Neural progenitor cell (in vitro differentiated cells): ENCODE results near the gene FAM163A. TPM values are rescaled to one million over a fixed set of nuclear protein-coding genes. Genes with fewer than 3 reads are reported as not detected.

Experiments used
- DNase-seq: peaks from one replicate; pipeline ENCODE4 v3.0.0-alpha.2; 2016; ENCODE audit warnings: low spot score
- H2AFZ ChIP-seq: fragments of 200-600 bp; sonication (generic); replicated peaks from 2 replicates; pipeline ENCODE4 v1.6.1; 2016; ENCODE audit warnings: antibody characterized with exemption
- H3F3A ChIP-seq: fragments of 200-600 bp; sonication (generic); 2 replicates; pipeline ENCODE4 v1.6.1; 2016; ENCODE audit warnings: antibody characterized with exemption, low read depth
- H3K27ac ChIP-seq: fragments of 200-600 bp; sonication (generic); 2 replicates; pipeline ENCODE4 v1.5.1; 2016; ENCODE audit warnings: mild to moderate bottlenecking
- H3K27me3 ChIP-seq: fragments of 200-600 bp; sonication (generic); 2 replicates; pipeline ENCODE4 v1.6.1; 2016; ENCODE audit warnings: mild to moderate bottlenecking, moderate library complexity
- H3K36me3 ChIP-seq: fragments of 200-600 bp; sonication (generic); 2 replicates; pipeline ENCODE4 v1.5.1; 2016
- H3K4me1 ChIP-seq: fragments of 200-600 bp; sonication (generic); 2 replicates; pipeline ENCODE4 v1.6.1; 2016; ENCODE audit warnings: mixed run types
- H3K4me2 ChIP-seq: fragments of 200-600 bp; sonication (generic); 2 replicates; pipeline ENCODE4 v1.6.1; 2016
- H3K4me3 ChIP-seq: fragments of 200-600 bp; sonication (generic); 2 replicates; pipeline ENCODE4 v1.5.1; 2016
- H3K79me2 ChIP-seq: fragments of 200-600 bp; sonication (generic); 2 replicates; pipeline ENCODE4 v1.6.1; 2016; ENCODE audit warnings: low read depth
- H3K9ac ChIP-seq: fragments of 200-600 bp; sonication (generic); 2 replicates; pipeline ENCODE4 v1.6.1; 2016
- H3K9me3 ChIP-seq: fragments of 200-600 bp; sonication (generic); 2 replicates; pipeline ENCODE4 v1.5.1; 2016; ENCODE audit warnings: low read depth
- H4K20me1 ChIP-seq: fragments of 200-600 bp; sonication (generic); 2 replicates; pipeline ENCODE4 v1.6.1; 2016; ENCODE audit warnings: low read depth
- H3K27ac Mint-ChIP-seq: 3 replicates; pipeline ENCODE4 v1.8.0; 2021; ENCODE audit warnings: mixed read lengths
- H3K27me3 Mint-ChIP-seq: 2 replicates; pipeline ENCODE4 v1.8.0; 2022; ENCODE audit warnings: low read depth, mild to moderate bottlenecking, inconsistent platforms, moderate library complexity, mixed read lengths; ENCODE audit not compliant: insufficient read depth
- H3K36me3 Mint-ChIP-seq: 3 replicates; pipeline ENCODE4 v1.8.0; 2021; ENCODE audit warnings: mixed read lengths
- H3K4me1 Mint-ChIP-seq: 3 replicates; pipeline ENCODE4 v1.8.0; 2021; ENCODE audit warnings: mixed read lengths
- H3K4me3 Mint-ChIP-seq: 3 replicates; pipeline ENCODE4 v1.8.0; 2021; ENCODE audit warnings: mild to moderate bottlenecking, moderate library complexity, mixed read lengths
- H3K9me3 Mint-ChIP-seq: 3 replicates; pipeline ENCODE4 v1.8.0; 2020; ENCODE audit warnings: mixed read lengths
- EZH2 ChIP-seq: fragments of 200-600 bp; sonication (generic); IDR thresholded peaks from 2 replicates; pipeline ENCODE4 v1.6.1; 2017; ENCODE audit warnings: antibody characterized with exemption, mild to moderate bottlenecking, moderate library complexity
- EZH2phosphoT487 ChIP-seq: fragments of 200-600 bp; sonication (generic); IDR thresholded peaks from 2 replicates; pipeline ENCODE4 v1.6.1; 2017; ENCODE audit warnings: antibody characterized with exemption
- total RNA-seq: library from RNA; depleted of rRNA; stranded (reverse); fragments of >200 nt; gene quantifications from 2 replicates; pipeline ENCODE4 v1.2.3, GENCODE V29; 2015; ENCODE audit warnings: low replicate concordance
- TF ChIP-seq, protein P1 (sequence below): fragments of 200-600 bp; sonication (generic); IDR thresholded peaks from 2 replicates; pipeline ENCODE4 v1.5.1; 2017; ENCODE audit warnings: antibody characterized with exemption, mild to moderate bottlenecking

Gene FAM163A
- total RNA-seq, 1 donor from 2014 or later = 0.11 TPM

DNA sequence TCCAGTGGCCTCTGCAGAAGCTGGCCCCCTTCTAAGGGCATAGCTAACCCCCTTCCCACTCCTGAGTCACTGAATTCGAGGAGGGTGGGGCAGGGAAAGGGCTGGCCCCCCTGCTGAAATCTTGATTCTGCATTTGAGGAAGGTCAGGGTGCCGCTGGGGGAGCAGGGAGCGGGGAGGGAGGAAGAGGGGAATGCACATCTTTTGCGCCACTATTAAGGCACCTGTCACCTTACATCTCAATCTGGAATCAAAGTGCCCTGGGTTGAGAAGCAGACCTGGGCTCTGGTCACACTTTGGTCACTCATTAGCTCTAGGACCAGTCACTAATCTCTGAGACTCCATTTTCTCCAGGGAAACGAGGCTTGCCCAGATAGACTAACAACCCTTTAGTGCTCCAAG, 72.5 kb downstream of the FAM163A start:
- H3K9me3 Mint-ChIP-seq = no peaks in the 10 kb centered on the region
- TF ChIP-seq EZH2 = no peak
- TF ChIP-seq, protein P1, sequence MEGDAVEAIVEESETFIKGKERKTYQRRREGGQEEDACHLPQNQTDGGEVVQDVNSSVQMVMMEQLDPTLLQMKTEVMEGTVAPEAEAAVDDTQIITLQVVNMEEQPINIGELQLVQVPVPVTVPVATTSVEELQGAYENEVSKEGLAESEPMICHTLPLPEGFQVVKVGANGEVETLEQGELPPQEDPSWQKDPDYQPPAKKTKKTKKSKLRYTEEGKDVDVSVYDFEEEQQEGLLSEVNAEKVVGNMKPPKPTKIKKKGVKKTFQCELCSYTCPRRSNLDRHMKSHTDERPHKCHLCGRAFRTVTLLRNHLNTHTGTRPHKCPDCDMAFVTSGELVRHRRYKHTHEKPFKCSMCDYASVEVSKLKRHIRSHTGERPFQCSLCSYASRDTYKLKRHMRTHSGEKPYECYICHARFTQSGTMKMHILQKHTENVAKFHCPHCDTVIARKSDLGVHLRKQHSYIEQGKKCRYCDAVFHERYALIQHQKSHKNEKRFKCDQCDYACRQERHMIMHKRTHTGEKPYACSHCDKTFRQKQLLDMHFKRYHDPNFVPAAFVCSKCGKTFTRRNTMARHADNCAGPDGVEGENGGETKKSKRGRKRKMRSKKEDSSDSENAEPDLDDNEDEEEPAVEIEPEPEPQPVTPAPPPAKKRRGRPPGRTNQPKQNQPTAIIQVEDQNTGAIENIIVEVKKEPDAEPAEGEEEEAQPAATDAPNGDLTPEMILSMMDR = no peak
- no peak for TF ChIP-seq EZH2phosphoT487
- peak overlapping the region; percentile 99 for H2AFZ ChIP-seq

DNA sequence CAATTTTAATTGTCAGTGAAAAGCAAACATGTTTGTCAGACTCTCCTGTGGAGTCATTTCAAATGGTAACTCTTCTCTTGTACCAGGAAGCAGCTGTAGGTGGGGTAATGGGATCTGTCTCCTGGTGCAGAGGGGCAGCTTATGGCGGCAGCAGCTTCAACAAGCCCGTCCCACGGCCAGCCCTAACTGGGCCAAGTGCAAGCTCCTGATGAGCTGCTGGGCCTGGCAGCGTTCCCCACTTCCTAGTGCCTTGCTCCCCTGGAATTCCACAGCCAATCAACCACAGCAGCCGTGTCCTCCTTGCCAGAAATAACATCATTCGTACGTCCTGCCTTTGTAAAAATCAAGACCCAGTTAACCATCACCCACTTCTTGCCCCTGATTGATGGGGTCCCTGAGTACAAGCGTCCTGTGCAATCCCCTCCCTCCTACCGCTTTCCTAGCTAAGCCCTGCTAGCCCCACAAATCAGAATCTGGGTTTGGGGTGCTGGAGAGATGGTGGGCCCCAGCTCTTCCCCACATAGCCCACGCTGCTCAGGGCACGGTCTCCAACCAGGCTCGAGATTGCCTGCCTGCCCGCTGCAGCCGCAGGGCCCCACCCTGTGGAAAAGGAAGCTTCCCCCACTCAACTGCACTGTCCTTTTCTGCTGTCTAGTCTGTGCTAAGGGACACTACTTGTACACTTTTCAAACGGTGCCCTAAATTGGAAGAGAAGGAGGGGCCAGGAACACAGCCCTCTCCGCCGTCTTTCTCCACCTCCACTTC, 73.3 kb downstream of the FAM163A start:
- Histone ChIP-seq H3K36me3 (no peaks in the 10 kb centered on the region), H3K4me1 (peaks cover 12% of the 10 kb centered on the region), H3K27ac (no peak overlapping the region), H3K9ac (no peak overlapping the region), H3K79me2 (no peaks in the 10 kb centered on the region), H4K20me1 (no peaks in the 10 kb centered on the region), H3K9me3 (no peaks in the 10 kb centered on the region), H3K27me3 (peaks cover 38% of the 10 kb centered on the region), H3K4me2 (no peak overlapping the region), H3F3A (no peaks in the 10 kb centered on the region), H2AFZ (no peak overlapping the region), H3K4me3 (no peak overlapping the region)
- Mint-ChIP-seq H3K27ac (no peak overlapping the region), H3K9me3 (no peaks in the 10 kb centered on the region), H3K4me1 (peaks cover 44% of the 10 kb centered on the region), H3K36me3 (no peaks in the 10 kb centered on the region), H3K27me3 (peaks cover 3% of the 10 kb centered on the region), H3K4me3 (peak overlapping the region; percentile 90)
- DNase-seq = no peak
- TF ChIP-seq EZH2 (no peak), EZH2phosphoT487 (no peak)
- TF ChIP-seq, protein P1 = no peak

More for the DNA sequence above, 72.5 kb downstream of the FAM163A start:
- Mint-ChIP-seq H3K27me3 (peaks cover 6% of the 10 kb centered on the region), H3K27ac (peak overlapping the region; percentile 33), H3K4me1 (peaks cover 44% of the 10 kb centered on the region), H3K36me3 (no peaks in the 10 kb centered on the region), H3K4me3 (peak overlapping the region; percentile 90)
- Histone ChIP-seq H3K4me1 (peaks cover 12% of the 10 kb centered on the region), H3K27ac (no peak overlapping the region), H3K27me3 (peaks cover 38% of the 10 kb centered on the region), H3K36me3 (no peaks in the 10 kb centered on the region), H3K4me2 (peak overlapping the region; percentile 96), H3K4me3 (peak overlapping the region; percentile 58), H3K9ac (no peak overlapping the region), H4K20me1 (no peaks in the 10 kb centered on the region), H3K79me2 (no peaks in the 10 kb centered on the region), H3F3A (no peaks in the 10 kb centered on the region), H3K9me3 (no peaks in the 10 kb centered on the region)
- no peak for DNase-seq

DNA sequence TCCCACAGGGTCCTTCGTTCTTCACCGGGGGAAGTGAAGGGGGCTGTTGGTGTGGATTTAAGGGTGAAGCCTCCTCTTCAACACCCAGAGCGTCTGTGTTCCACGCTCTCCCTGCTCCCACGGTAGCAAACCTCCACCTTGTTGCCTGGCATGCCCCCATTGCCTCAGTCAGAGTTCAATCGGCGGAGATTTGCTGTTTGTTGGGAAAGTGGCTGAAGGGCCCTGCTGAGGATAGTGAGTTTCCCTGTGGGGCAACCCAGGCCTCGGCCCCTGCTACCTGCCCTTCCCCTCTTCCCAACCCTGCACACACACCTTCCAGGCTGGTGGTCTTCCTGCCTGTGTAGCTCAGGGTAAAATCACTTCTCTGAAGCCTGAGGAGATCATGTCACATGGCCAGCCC, 74.0 kb downstream of the FAM163A start:
- H4K20me1 ChIP-seq = no peaks in the 10 kb centered on the region
- H3K79me2 ChIP-seq = no peaks in the 10 kb centered on the region
- Mint-ChIP-seq H3K36me3 (no peaks in the 10 kb centered on the region), H3K9me3 (no peaks in the 10 kb centered on the region), H3K4me1 (peaks cover 44% of the 10 kb centered on the region), H3K27ac (no peak overlapping the region), H3K27me3 (peaks cover 3% of the 10 kb centered on the region), H3K4me3 (no peak overlapping the region)
- no peaks in the 10 kb centered on the region for H3K9me3 ChIP-seq
- no peak overlapping the region for H3K9ac ChIP-seq
- no peak overlapping the region for H3K4me2 ChIP-seq
- H3K4me1 ChIP-seq = peaks cover 12% of the 10 kb centered on the region
- H3K27me3 ChIP-seq = peaks cover 38% of the 10 kb centered on the region
- no peak for DNase-seq
- H3K27ac ChIP-seq = no peak overlapping the region
- no peak overlapping the region for H3K4me3 ChIP-seq
- TF ChIP-seq EZH2phosphoT487 (no peak), EZH2 (no peak)
- TF ChIP-seq, protein P1 = no peak
- H3F3A ChIP-seq = no peaks in the 10 kb centered on the region
- no peaks in the 10 kb centered on the region for H3K36me3 ChIP-seq
- peak overlapping the region; percentile 63 for H2AFZ ChIP-seq
